ENCODE measurements around the gene TCERG1L. TPM values are rescaled to one million over a fixed set of nuclear protein-coding genes. Genes with fewer than 3 reads are reported as not detected.

TCERG1L gene
- polyA plus RNA-seq, 3 donors = not detected

GRCh38 chr10:131266936-131267813 lies 44.3 kb downstream of the TCERG1L start:
- TF ChIP-seq CTCF (IDR thresholded peaks at IDR 0.05) = no peak
- H3K4me3 Mint-ChIP-seq = no peak overlapping the region
- H3K27me3 Mint-ChIP-seq (ENCODE audit: low read depth in 3 of 3) = peaks cover 0 to 2% (median 0%) of the 10 kb centered on the region in 3 donors
- no peak overlapping the region for H3K4me3 ChIP-seq (replicated peaks in 1 of 3; ENCODE audit: low read depth in 2 of 3, low read length in 3 of 3)
- no peak for DNase-seq
- H3K9me3 Mint-ChIP-seq = peaks cover 0 to 3% (median 0%) of the 10 kb centered on the region in 7 donors
- intact Hi-C loops (cut with micrococcal nuclease) = no loop called here
- no peaks in the 10 kb centered on the region for H3K79me2 ChIP-seq (ENCODE audit: insufficient read depth, low read length)
- H3K9me3 ChIP-seq (replicated peaks in 1 of 2; ENCODE audit: control insufficient read depth in 1 of 2, insufficient read depth in 1 of 2, low read length in 2 of 2) = no peaks in the 10 kb centered on the region
- H3K27ac ChIP-seq (ENCODE audit: low read depth in 1 of 2, low read length in 2 of 2) = no peak overlapping the region
- H3K36me3 ChIP-seq (replicated peaks in 1 of 2; ENCODE audit: control insufficient read depth in 1 of 2, insufficient read depth in 2 of 2, low read length in 2 of 2) = no peaks in the 10 kb centered on the region
- no peaks in the 10 kb centered on the region for H3K36me3 Mint-ChIP-seq
- no peaks in the 10 kb centered on the region for H4K20me1 ChIP-seq (ENCODE audit: insufficient read depth, low read length)
- 91% methylated on average over 14 of the region's 14 CpGs for WGBS (ENCODE audit: insufficient coverage)
- H3K9ac ChIP-seq (ENCODE audit: insufficient read depth, low read length, poor library complexity, severe bottlenecking) = no peak overlapping the region
- H3K4me2 ChIP-seq (replicated peaks; ENCODE audit: extremely low read depth, low read length, poor library complexity, severe bottlenecking) = no peak overlapping the region
- H3K27ac Mint-ChIP-seq = no peak overlapping the region
- no peaks in the 10 kb centered on the region for H3K4me1 Mint-ChIP-seq
- H3K27me3 ChIP-seq (ENCODE audit: control insufficient read depth in 2 of 2, insufficient read depth in 2 of 2, low read length in 2 of 2) = no peaks in the 10 kb centered on the region
- no peak overlapping the region for H2AFZ ChIP-seq (ENCODE audit: insufficient read depth, low read depth, low read length, poor library complexity, severe bottlenecking)
- H3K4me1 ChIP-seq (ENCODE audit: control insufficient read depth in 1 of 2, insufficient read depth in 2 of 2, low read length in 2 of 2) = no peaks in the 10 kb centered on the region

GRCh38 chr10:131264110-131264788 lies 47.3 kb downstream of the TCERG1L start:
- Mint-ChIP-seq H3K4me3 (no peak overlapping the region), H3K9me3 (peaks cover 0 to 2% (median 0%) of the 10 kb centered on the region in 7 donors), H3K36me3 (no peaks in the 10 kb centered on the region), H3K4me1 (no peaks in the 10 kb centered on the region), H3K27me3 (ENCODE audit: low read depth in 3 of 3) (no peaks in the 10 kb centered on the region), H3K27ac (no peak overlapping the region)
- Histone ChIP-seq H3K36me3 (replicated peaks in 1 of 2; ENCODE audit: control insufficient read depth in 1 of 2, insufficient read depth in 2 of 2, low read length in 2 of 2) (no peaks in the 10 kb centered on the region), H3K9me3 (replicated peaks in 1 of 2; ENCODE audit: control insufficient read depth in 1 of 2, insufficient read depth in 1 of 2, low read length in 2 of 2) (no peaks in the 10 kb centered on the region), H4K20me1 (ENCODE audit: insufficient read depth, low read length) (no peaks in the 10 kb centered on the region), H3K9ac (ENCODE audit: insufficient read depth, low read length, poor library complexity, severe bottlenecking) (no peak overlapping the region), H3K27ac (ENCODE audit: low read depth in 1 of 2, low read length in 2 of 2) (no peak overlapping the region), H3K27me3 (ENCODE audit: control insufficient read depth in 2 of 2, insufficient read depth in 2 of 2, low read length in 2 of 2) (no peaks in the 10 kb centered on the region), H3K4me3 (replicated peaks in 1 of 3; ENCODE audit: low read depth in 2 of 3, low read length in 3 of 3) (no peak overlapping the region), H2AFZ (ENCODE audit: insufficient read depth, low read depth, low read length, poor library complexity, severe bottlenecking) (no peak overlapping the region), H3K4me2 (replicated peaks; ENCODE audit: extremely low read depth, low read length, poor library complexity, severe bottlenecking) (no peak overlapping the region), H3K79me2 (ENCODE audit: insufficient read depth, low read length) (no peaks in the 10 kb centered on the region), H3K4me1 (ENCODE audit: control insufficient read depth in 1 of 2, insufficient read depth in 2 of 2, low read length in 2 of 2) (no peaks in the 10 kb centered on the region)
- intact Hi-C loops (cut with micrococcal nuclease) = no loop called here
- no peak for DNase-seq
- 86% methylated on average over 7 of the region's 11 CpGs for WGBS (ENCODE audit: insufficient coverage)
- no peak for TF ChIP-seq CTCF (IDR thresholded peaks at IDR 0.05)
